BE2C (cell line): ENCODE results near the gene GALNT5.

Experiments used
- DNase-seq: peaks from one replicate; pipeline ENCODE4 v3.0.0-alpha.2; 2020
- H3K27me3 ChIP-seq: fragments of 250-450 bp; sonication (Bioruptor Pico); 2 replicates; pipeline ENCODE4 v1.5.1; 2020; ENCODE audit warnings: mild to moderate bottlenecking
- H3K36me3 ChIP-seq: fragments of 250-450 bp; sonication (Bioruptor Pico); 2 replicates; pipeline ENCODE4 v1.5.1; 2020; ENCODE audit warnings: mild to moderate bottlenecking
- H3K4me1 ChIP-seq: fragments of 250-450 bp; sonication (Bioruptor Pico); 2 replicates; pipeline ENCODE4 v1.5.1; 2020
- H3K4me3 ChIP-seq: 2 replicates; pipeline ENCODE4 v1.5.1; 2011; ENCODE audit warnings: low read depth, low read length
- H3K9me3 ChIP-seq: fragments of 250-450 bp; sonication (Bioruptor Pico); 2 replicates; pipeline ENCODE4 v1.5.1; 2020
- TF ChIP-seq, protein P1 (sequence below): IDR thresholded peaks from 2 replicates; pipeline ENCODE4 v1.5.1; 2012; ENCODE audit warnings: mild to moderate bottlenecking, low read depth, low read length

The GALNT5 gene

DNA sequence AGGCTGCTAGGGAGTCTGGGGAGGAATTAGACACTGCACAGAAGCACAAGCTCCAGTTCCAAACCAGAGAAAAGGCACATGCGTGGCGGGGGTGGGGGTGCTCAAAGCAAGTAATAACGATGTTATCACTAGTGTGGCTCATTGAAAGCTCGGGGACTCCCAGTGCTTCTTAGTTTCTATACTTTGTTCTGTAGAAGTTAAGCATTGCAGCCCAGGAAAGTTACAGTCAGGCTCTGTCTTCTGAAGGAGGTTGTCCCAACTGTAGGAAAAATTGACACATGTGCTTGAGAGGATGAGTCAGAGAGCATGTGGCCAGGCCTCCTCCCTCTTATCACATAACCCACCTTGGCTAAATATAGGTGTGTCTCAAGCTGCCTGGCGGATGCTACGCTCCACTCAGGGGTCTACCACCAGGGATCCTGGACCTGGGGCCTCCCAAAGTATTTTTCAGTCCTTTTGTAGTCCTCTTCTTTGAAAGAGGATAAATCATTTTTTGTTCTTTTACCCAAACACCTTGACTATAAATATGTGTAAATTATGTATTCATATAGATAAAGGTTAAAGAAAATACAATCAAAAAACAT is 3.8 kb downstream of the GALNT5 start:
- Histone ChIP-seq H3K27me3 (no peaks in the 10 kb centered on the region), H3K36me3 (no peaks in the 10 kb centered on the region), H3K4me1 (no peaks in the 10 kb centered on the region), H3K4me3 (no peak overlapping the region), H3K9me3 (no peaks in the 10 kb centered on the region)
- TF ChIP-seq, protein P1, sequence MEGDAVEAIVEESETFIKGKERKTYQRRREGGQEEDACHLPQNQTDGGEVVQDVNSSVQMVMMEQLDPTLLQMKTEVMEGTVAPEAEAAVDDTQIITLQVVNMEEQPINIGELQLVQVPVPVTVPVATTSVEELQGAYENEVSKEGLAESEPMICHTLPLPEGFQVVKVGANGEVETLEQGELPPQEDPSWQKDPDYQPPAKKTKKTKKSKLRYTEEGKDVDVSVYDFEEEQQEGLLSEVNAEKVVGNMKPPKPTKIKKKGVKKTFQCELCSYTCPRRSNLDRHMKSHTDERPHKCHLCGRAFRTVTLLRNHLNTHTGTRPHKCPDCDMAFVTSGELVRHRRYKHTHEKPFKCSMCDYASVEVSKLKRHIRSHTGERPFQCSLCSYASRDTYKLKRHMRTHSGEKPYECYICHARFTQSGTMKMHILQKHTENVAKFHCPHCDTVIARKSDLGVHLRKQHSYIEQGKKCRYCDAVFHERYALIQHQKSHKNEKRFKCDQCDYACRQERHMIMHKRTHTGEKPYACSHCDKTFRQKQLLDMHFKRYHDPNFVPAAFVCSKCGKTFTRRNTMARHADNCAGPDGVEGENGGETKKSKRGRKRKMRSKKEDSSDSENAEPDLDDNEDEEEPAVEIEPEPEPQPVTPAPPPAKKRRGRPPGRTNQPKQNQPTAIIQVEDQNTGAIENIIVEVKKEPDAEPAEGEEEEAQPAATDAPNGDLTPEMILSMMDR, result no peak
- DNase-seq, result no peak

DNA sequence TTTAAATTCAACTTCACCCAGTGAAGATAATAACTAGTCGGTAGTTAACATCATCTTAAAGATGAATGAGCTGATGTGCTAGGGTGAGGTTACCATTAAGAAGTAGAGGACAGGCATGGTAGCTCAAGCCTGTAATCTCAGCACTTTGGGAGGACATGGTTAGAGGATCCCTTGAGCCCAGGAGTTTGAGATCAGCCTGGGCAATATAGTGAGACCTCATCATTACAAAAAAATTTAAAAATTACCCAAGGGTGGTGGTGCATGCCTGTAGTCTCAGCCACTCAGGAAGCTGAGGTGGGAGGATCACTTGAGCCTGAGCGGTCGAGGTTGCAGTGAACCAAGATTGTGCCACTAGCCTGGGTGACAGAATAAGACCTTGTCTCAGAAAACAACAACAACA is 4.7 kb downstream of the GALNT5 start:
- H3K36me3 ChIP-seq, result no peaks in the 10 kb centered on the region
- TF ChIP-seq, protein P1, result no peak
- no peaks in the 10 kb centered on the region for H3K4me1 ChIP-seq
- no peak overlapping the region for H3K4me3 ChIP-seq
- no peaks in the 10 kb centered on the region for H3K27me3 ChIP-seq
- DNase-seq, result no peak
- H3K9me3 ChIP-seq, result no peaks in the 10 kb centered on the region

DNA sequence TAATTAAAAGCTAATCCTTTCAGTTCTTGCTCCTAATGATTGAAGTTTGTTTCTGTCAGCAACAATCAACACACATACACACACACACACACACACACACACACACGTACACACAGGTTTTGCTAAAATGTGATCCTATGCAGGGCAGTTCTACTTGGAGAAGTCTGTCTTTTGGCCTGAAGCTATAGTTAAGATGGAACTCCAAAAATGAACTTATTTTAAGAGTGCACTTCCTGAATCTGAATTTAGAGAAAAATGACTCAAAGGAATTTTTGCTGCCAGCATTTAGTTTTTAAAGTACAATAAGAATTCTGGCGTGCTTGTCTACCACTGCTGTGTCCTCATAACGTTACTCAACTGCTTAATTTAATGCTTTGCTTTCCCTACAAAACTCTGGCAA is 6.6 kb downstream of the GALNT5 start:
- Histone ChIP-seq H3K36me3 (no peaks in the 10 kb centered on the region), H3K27me3 (no peaks in the 10 kb centered on the region), H3K4me1 (no peaks in the 10 kb centered on the region), H3K4me3 (no peak overlapping the region), H3K9me3 (no peaks in the 10 kb centered on the region)
- no peak for DNase-seq
- TF ChIP-seq, protein P1, result no peak

DNA sequence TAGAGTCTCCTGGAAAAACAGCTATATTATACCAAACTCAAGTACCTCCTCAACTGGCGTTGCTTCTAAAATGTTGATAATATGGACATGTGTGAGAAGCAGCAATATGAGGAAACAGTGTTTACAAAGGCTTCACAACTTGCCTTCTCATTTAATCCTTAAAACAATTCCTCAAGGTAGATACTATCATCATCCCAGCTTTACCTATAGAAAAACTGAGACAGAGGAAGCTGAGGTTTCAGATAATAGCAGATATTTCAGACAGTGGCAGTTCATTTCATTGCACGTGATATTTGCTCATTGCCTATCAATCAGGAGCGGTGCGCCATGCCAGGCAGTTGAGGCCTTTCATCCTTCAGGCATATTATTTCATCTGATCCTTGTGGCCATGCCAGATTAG is 8.3 kb downstream of the GALNT5 start:
- no peaks in the 10 kb centered on the region for H3K4me1 ChIP-seq
- H3K9me3 ChIP-seq, result no peaks in the 10 kb centered on the region
- no peaks in the 10 kb centered on the region for H3K27me3 ChIP-seq
- no peak overlapping the region for H3K4me3 ChIP-seq
- DNase-seq, result no peak
- TF ChIP-seq, protein P1, result no peak
- H3K36me3 ChIP-seq, result no peaks in the 10 kb centered on the region

DNA sequence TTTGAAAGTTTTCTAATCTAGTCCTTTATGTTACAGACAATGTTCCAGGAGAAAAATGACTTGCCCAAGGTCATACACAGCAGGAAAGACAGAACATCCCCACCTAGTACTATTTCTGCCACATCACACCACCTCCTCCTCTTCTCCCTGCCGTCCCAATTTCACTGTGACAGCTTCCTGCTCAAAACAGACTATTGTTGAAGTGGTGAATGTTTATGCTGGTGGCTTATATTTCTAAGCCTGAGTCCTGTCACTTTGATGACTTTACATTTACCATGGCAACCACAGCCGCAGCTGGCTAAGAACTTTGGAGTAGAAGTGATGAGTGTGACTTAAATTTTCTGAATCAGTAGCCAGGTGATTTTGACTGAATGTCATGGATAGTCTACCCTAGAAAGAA is 10.0 kb downstream of the GALNT5 start:
- no peaks in the 10 kb centered on the region for H3K36me3 ChIP-seq
- TF ChIP-seq, protein P1, result no peak
- no peak overlapping the region for H3K4me3 ChIP-seq
- H3K4me1 ChIP-seq, result no peaks in the 10 kb centered on the region
- DNase-seq, result no peak
- no peaks in the 10 kb centered on the region for H3K9me3 ChIP-seq
- H3K27me3 ChIP-seq, result no peaks in the 10 kb centered on the region

DNA sequence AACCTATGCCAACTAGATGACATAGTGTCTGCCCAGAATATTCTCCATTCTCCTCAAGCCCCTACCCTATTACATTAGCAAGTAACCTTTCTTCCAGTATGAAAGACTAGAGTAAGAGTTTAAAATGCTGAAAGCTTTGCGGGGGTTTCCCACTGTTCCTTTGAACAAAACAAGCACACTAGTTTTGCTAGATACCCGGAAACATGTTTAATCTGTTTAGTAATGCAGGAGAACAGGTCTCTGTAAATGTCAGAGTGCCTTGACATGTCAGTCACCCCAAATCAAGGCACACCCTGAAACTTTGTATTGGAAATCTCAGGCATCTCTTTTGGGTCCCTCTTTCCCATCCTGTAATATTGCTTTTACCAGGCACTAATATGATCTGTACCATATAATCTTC is 11.6 kb downstream of the GALNT5 start:
- no peak overlapping the region for H3K4me3 ChIP-seq
- H3K27me3 ChIP-seq, result no peaks in the 10 kb centered on the region
- TF ChIP-seq, protein P1, result no peak
- H3K9me3 ChIP-seq, result no peaks in the 10 kb centered on the region
- no peak for DNase-seq
- H3K36me3 ChIP-seq, result no peaks in the 10 kb centered on the region
- no peaks in the 10 kb centered on the region for H3K4me1 ChIP-seq
